SK-N-SH treated with all-trans-retinoic acid at 6 μM for 48 hours (cell line): ENCODE data around the gene OR5T2.
"Not testable (repeated sequence)": the region's sequence is repeated elsewhere in the genome, so short reads cannot be mapped to it uniquely, and the experiment has no call there.

Experiments used
- ATAC-seq: fragments of 200-7000 bp; cut with Tn5 transposase; 3 replicates; pipeline ENCODE4 v1.9.1; 2020; ENCODE audit warnings: mild to moderate bottlenecking, moderate library complexity
- ARNTL ChIP-seq: fragments of 450-650 bp; formaldehyde crosslinking; IDR thresholded peaks from 2 replicates; pipeline ENCODE4 v1.5.0; 2020; ENCODE audit warnings: low read depth, mild to moderate bottlenecking, moderate library complexity, borderline replicate concordance
- BACH2 ChIP-seq: fragments of 250-450 bp; sonication (Bioruptor Pico); IDR thresholded peaks from 2 replicates; pipeline ENCODE4 v1.9.0; 2021; ENCODE audit warnings: mild to moderate bottlenecking, borderline replicate concordance
- CREB5 ChIP-seq: fragments of 250-450 bp; sonication (Bioruptor Pico); IDR thresholded peaks from 2 replicates; pipeline ENCODE4 v1.5.1; 2020; ENCODE audit warnings: low read depth, mild to moderate bottlenecking, moderate library complexity
- CSDC2 ChIP-seq: fragments of 250-450 bp; sonication (Bioruptor Pico); IDR thresholded peaks from 2 replicates; pipeline ENCODE4 v1.5.0; 2020; ENCODE audit warnings: mild to moderate bottlenecking, moderate library complexity
- CSRNP3 ChIP-seq: fragments of 250-450 bp; sonication (Bioruptor Pico); IDR thresholded peaks from 2 replicates; pipeline ENCODE4 v1.5.1; 2021; ENCODE audit warnings: mild to moderate bottlenecking, moderate library complexity
- ESRRG ChIP-seq: fragments of 250-450 bp; sonication (Bioruptor Pico); IDR thresholded peaks from 2 replicates; pipeline ENCODE4 v1.6.1; 2021; ENCODE audit warnings: mild to moderate bottlenecking
- GLIS3 ChIP-seq: fragments of 250-450 bp; sonication (Bioruptor Pico); IDR thresholded peaks from 2 replicates; pipeline ENCODE4 v1.5.0; 2020; ENCODE audit warnings: mild to moderate bottlenecking, moderate library complexity
- ISL1 ChIP-seq: fragments of 250-450 bp; sonication (Bioruptor Pico); IDR thresholded peaks from 2 replicates; pipeline ENCODE4 v2.1.2; 2022; ENCODE audit warnings: mild to moderate bottlenecking, moderate library complexity
- OSR1 ChIP-seq: fragments of 250-450 bp; sonication (Bioruptor Pico); IDR thresholded peaks from 2 replicates; pipeline ENCODE4 v1.8.0; 2022; ENCODE audit warnings: moderate library complexity, mild to moderate bottlenecking, inconsistent platforms
- PATZ1 ChIP-seq: fragments of 250-450 bp; sonication (Bioruptor Pico); IDR thresholded peaks from 2 replicates; pipeline ENCODE4 v1.8.0; 2020; ENCODE audit warnings: mild to moderate bottlenecking, moderate library complexity, borderline replicate concordance
- POU6F1 ChIP-seq: fragments of 250-450 bp; sonication (Bioruptor Pico); IDR thresholded peaks from 2 replicates; pipeline ENCODE4 v1.8.0; 2021; ENCODE audit warnings: low read depth, mild to moderate bottlenecking, moderate library complexity, borderline replicate concordance
- PPARA ChIP-seq: fragments of 250-450 bp; sonication (Bioruptor Pico); IDR thresholded peaks from 2 replicates; pipeline ENCODE4 v1.5.0; 2020; ENCODE audit warnings: mild to moderate bottlenecking, borderline replicate concordance
- RARB ChIP-seq: fragments of 250-450 bp; sonication (Bioruptor Pico); IDR thresholded peaks from 2 replicates; pipeline ENCODE4 v1.8.0; 2021; ENCODE audit warnings: mild to moderate bottlenecking, moderate library complexity
- SNAI2 ChIP-seq: fragments of 250-450 bp; sonication (Bioruptor Pico); IDR thresholded peaks from 2 replicates; pipeline ENCODE4 v1.5.0; 2020; ENCODE audit warnings: mild to moderate bottlenecking, moderate library complexity
- TCF4 ChIP-seq: fragments of 250-450 bp; sonication (Bioruptor Pico); IDR thresholded peaks from 2 replicates; pipeline ENCODE4 v1.8.0; 2021; ENCODE audit warnings: mild to moderate bottlenecking, moderate library complexity, borderline replicate concordance
- TOX ChIP-seq: fragments of 250-450 bp; sonication (Bioruptor Pico); IDR thresholded peaks from 2 replicates; pipeline ENCODE4 v1.8.0; 2021; ENCODE audit warnings: mild to moderate bottlenecking, moderate library complexity, borderline replicate concordance
- ZC3H10 ChIP-seq: fragments of 250-450 bp; sonication (Bioruptor Pico); IDR thresholded peaks from 2 replicates; pipeline ENCODE4 v1.5.1; 2021; ENCODE audit warnings: mild to moderate bottlenecking, moderate library complexity
- ZFP3 ChIP-seq: fragments of 250-450 bp; sonication (Bioruptor Pico); IDR thresholded peaks from 2 replicates; pipeline ENCODE4 v1.5.0; 2020; ENCODE audit warnings: mild to moderate bottlenecking, moderate library complexity
- ZFP30 ChIP-seq: fragments of 450-650 bp; formaldehyde crosslinking; IDR thresholded peaks from 2 replicates; pipeline ENCODE4 v1.5.0; 2022; ENCODE audit warnings: mild to moderate bottlenecking, moderate library complexity
- ZNF565 ChIP-seq: fragments of 450-650 bp; formaldehyde crosslinking; conservative IDR thresholded peaks from 2 replicates; pipeline ENCODE4 v1.5.0; 2020; ENCODE audit warnings: low read depth, mild to moderate bottlenecking, moderate library complexity
- ZNF70 ChIP-seq: fragments of 450-650 bp; formaldehyde crosslinking; IDR thresholded peaks from 2 replicates; pipeline ENCODE4 v1.5.0; 2020; ENCODE audit warnings: mild to moderate bottlenecking, moderate library complexity
- ZNF8 ChIP-seq: fragments of 450-650 bp; formaldehyde crosslinking; IDR thresholded peaks from 2 replicates; pipeline ENCODE4 v1.5.0; 2020; ENCODE audit warnings: mild to moderate bottlenecking, moderate library complexity

OR5T2 gene

GRCh38 chr11:56251954-56252353, 17.9 kb upstream of the OR5T2 start, which contains the start of gene OR5T3:
OR5T3 (plus strand) TSS chr11:56252254; CDS start chr11:56252254, 0 bp downstream.
- TF ChIP-seq POU6F1 (CRISPR knock-in tag) (no peak), SNAI2 (no peak), BACH2 (CRISPR knock-in tag) (no peak), ZNF8 (no peak), CREB5 (CRISPR knock-in tag) (no peak), ESRRG (CRISPR knock-in tag) (no peak), ZNF70 (CRISPR knock-in tag) (no peak), ZC3H10 (CRISPR knock-in tag) (no peak), PPARA (no peak), ARNTL (no peak), TOX (CRISPR knock-in tag) (no peak), RARB (CRISPR knock-in tag) (no peak), OSR1 (no peak)
- no peak for ATAC-seq

GRCh38 chr11:56219735-56220134, 14.3 kb downstream of the OR5T2 start:
- ATAC-seq = not testable (repeated sequence)

GRCh38 chr11:56214537-56214936, 19.5 kb downstream of the OR5T2 start:
- no peak for ATAC-seq
- TF ChIP-seq ZC3H10 (CRISPR knock-in tag) (no peak), TCF4 (no peak), PATZ1 (CRISPR knock-in tag) (no peak), ARNTL (no peak), ISL1 (no peak), ZFP3 (no peak), OSR1 (no peak), POU6F1 (CRISPR knock-in tag) (no peak), ZNF565 (no peak), SNAI2 (no peak), ESRRG (CRISPR knock-in tag) (no peak), GLIS3 (no peak), ZFP30 (no peak), ZNF8 (no peak), BACH2 (CRISPR knock-in tag) (no peak), TOX (CRISPR knock-in tag) (no peak), CREB5 (CRISPR knock-in tag) (no peak), CSRNP3 (CRISPR knock-in tag) (no peak), CSDC2 (CRISPR knock-in tag) (no peak), RARB (CRISPR knock-in tag) (no peak)
